ENCODE measurements around the gene IL18RAP.
A peak's percentile ranks its signal among the peaks of the same experiment; 100 is the strongest.

The IL18RAP gene

GRCh38 chr2:102424754-102425153 is 1.8 kb downstream of the IL18RAP start:
- no peak for DNase-seq (ENCODE audit: low spot score)

- DNase-seq (ENCODE audit: low spot score): no peak
Observed at GRCh38 chr2:102425441-102426132, 2.6 kb downstream of the IL18RAP start.

GRCh38 chr2:102427249-102427648 is 4.3 kb downstream of the IL18RAP start:
- DNase-seq (ENCODE audit: low spot score): no peak

GRCh38 chr2:102428573-102428972 is 5.6 kb downstream of the IL18RAP start:
- no peak for DNase-seq (ENCODE audit: low spot score)

GRCh38 chr2:102432386-102432785 is 9.4 kb downstream of the IL18RAP start:
- no peak for DNase-seq (ENCODE audit: low spot score)

GRCh38 chr2:102433973-102434654 is 11.2 kb downstream of the IL18RAP start:
- no peak for DNase-seq (ENCODE audit: low spot score)

GRCh38 chr2:102434655-102435381 is 11.9 kb downstream of the IL18RAP start:
- no peak for DNase-seq (ENCODE audit: low spot score)

- DNase-seq (ENCODE audit: low spot score): no peak
Observed at GRCh38 chr2:102435741-102436140, 12.8 kb downstream of the IL18RAP start.

- DNase-seq (ENCODE audit: low spot score): no peak
Observed at GRCh38 chr2:102436323-102436722, 13.4 kb downstream of the IL18RAP start.

GRCh38 chr2:102437122-102437521 is 14.2 kb downstream of the IL18RAP start:
- no peak for DNase-seq (ENCODE audit: low spot score)

- DNase-seq (ENCODE audit: low spot score): no peak
Observed at GRCh38 chr2:102438111-102438510, 15.2 kb downstream of the IL18RAP start.

GRCh38 chr2:102438578-102438977 is 15.6 kb downstream of the IL18RAP start:
- DNase-seq (ENCODE audit: low spot score): no peak

GRCh38 chr2:102439065-102439695 is 16.2 kb downstream of the IL18RAP start:
- DNase-seq (ENCODE audit: low spot score): no peak

- DNase-seq (ENCODE audit: low spot score): no peak
Observed at GRCh38 chr2:102442967-102443828, 20.2 kb downstream of the IL18RAP start.

GRCh38 chr2:102444233-102444632 is 21.3 kb downstream of the IL18RAP start:
- no peak for DNase-seq (ENCODE audit: low spot score)

GRCh38 chr2:102446936-102447335 is 24.0 kb downstream of the IL18RAP start:
- DNase-seq (ENCODE audit: low spot score): no peak

- peak; percentile 19 for DNase-seq (ENCODE audit: low spot score)
Observed at GRCh38 chr2:102449370-102449974, 26.5 kb downstream of the IL18RAP start.

- no peak for DNase-seq (ENCODE audit: low spot score)
Observed at GRCh38 chr2:102451968-102452367, 29.0 kb downstream of the IL18RAP start.

GRCh38 chr2:102453501-102453900 is 30.5 kb downstream of the IL18RAP start:
- DNase-seq (ENCODE audit: low spot score): no peak

- no peak for DNase-seq (ENCODE audit: low spot score)
Observed at GRCh38 chr2:102455061-102455670, 32.2 kb downstream of the IL18RAP start.

- no peak for DNase-seq (ENCODE audit: low spot score)
Observed at GRCh38 chr2:102460467-102460866, 37.5 kb downstream of the IL18RAP start.

Measured in hepatic stellate cell (primary cell).